Stimulated activated memory B cell treated with anti-CD40 and anti-IgM and Interleukin-4, amounts not matched to agents 10 μg/mL and 1 μg/mL and 100 μg/mL, for 72 hours (primary cell): ENCODE data around the gene ATP8B2.
"Not testable (repeated sequence)": the region's sequence is repeated elsewhere in the genome, so short reads cannot be mapped to it uniquely, and the experiment has no call there.

Source experiments
- ATAC-seq: fragments of 150-1000 bp; cut with Tn5 transposase; 2 replicates; pipeline ENCODE4 v1.10.0; 2021
- H3K27ac Mint-ChIP-seq: one replicate; pipeline ENCODE4 v1.8.0; 2022; ENCODE audit warnings: mild to moderate bottlenecking, mixed read lengths
- H3K27me3 Mint-ChIP-seq: one replicate; pipeline ENCODE4 v1.8.0; 2022; ENCODE audit warnings: mixed read lengths
- H3K36me3 Mint-ChIP-seq: one replicate; pipeline ENCODE4 v1.8.0; 2022; ENCODE audit warnings: mixed read lengths
- H3K4me1 Mint-ChIP-seq: one replicate; pipeline ENCODE4 v1.8.0; 2022; ENCODE audit warnings: mixed read lengths
- H3K4me3 Mint-ChIP-seq: one replicate; pipeline ENCODE4 v1.8.0; 2022; ENCODE audit warnings: mild to moderate bottlenecking, moderate library complexity, mixed read lengths
- H3K9me3 Mint-ChIP-seq: one replicate; pipeline ENCODE4 v1.8.0; 2022; ENCODE audit warnings: mixed read lengths

Gene ATP8B2

GRCh38 chr1:154313066-154313356, 12.3 kb upstream of the ATP8B2 start:
- Mint-ChIP-seq H3K9me3 (peaks cover 4% of the 10 kb centered on the region), H3K4me3 (no peak overlapping the region), H3K4me1 (no peaks in the 10 kb centered on the region), H3K36me3 (no peaks in the 10 kb centered on the region), H3K27ac (no peak overlapping the region), H3K27me3 (peaks cover 14% of the 10 kb centered on the region)
- ATAC-seq = no peak

GRCh38 chr1:154314226-154314625, 11.1 kb upstream of the ATP8B2 start:
- not testable (repeated sequence) for H3K27ac Mint-ChIP-seq, H3K9me3 Mint-ChIP-seq, H3K4me3 Mint-ChIP-seq, H3K4me1 Mint-ChIP-seq, H3K36me3 Mint-ChIP-seq, ATAC-seq
- H3K27me3 Mint-ChIP-seq = peaks cover 14% of the 10 kb centered on the region

GRCh38 chr1:154316704-154317103, 8.6 kb upstream of the ATP8B2 start:
- no peak for ATAC-seq
- peaks cover 23% of the 10 kb centered on the region for H3K27me3 Mint-ChIP-seq
- H3K36me3 Mint-ChIP-seq = no peaks in the 10 kb centered on the region
- H3K9me3 Mint-ChIP-seq = peaks cover 4% of the 10 kb centered on the region
- H3K4me1 Mint-ChIP-seq = no peaks in the 10 kb centered on the region
- H3K27ac Mint-ChIP-seq = no peak overlapping the region
- no peak overlapping the region for H3K4me3 Mint-ChIP-seq

DNA sequence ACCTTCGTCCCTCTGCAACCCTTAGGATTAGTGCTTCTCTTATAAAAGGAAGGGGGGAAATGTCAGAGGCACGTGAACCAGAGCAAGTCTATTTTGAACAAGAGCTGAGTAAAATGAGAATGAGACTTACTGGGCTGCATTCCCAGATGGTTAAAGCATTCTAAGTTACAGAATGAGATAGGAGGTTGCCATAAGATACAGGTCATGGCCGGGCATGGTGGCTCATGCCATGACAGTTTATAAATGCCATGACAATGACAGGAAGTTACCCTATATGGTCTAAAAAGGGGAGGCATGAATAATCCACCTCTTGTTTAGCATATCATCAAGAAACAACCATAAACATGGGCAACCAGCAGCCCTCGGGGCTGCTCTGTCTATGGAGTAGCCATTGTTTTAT, 6.9 kb upstream of the ATP8B2 start:
- peaks cover 4% of the 10 kb centered on the region for H3K9me3 Mint-ChIP-seq
- H3K4me1 Mint-ChIP-seq = no peaks in the 10 kb centered on the region
- ATAC-seq = no peak
- H3K27ac Mint-ChIP-seq = no peak overlapping the region
- no peak overlapping the region for H3K4me3 Mint-ChIP-seq
- H3K36me3 Mint-ChIP-seq = no peaks in the 10 kb centered on the region
- H3K27me3 Mint-ChIP-seq = peaks cover 23% of the 10 kb centered on the region

GRCh38 chr1:154320882-154321608, 4.3 kb upstream of the ATP8B2 start, which contains the start of gene AQP10:
AQP10 (plus strand) TSS chr1:154321093; CDS start chr1:154321156, 63 bp downstream.
- Mint-ChIP-seq H3K36me3 (no peaks in the 10 kb centered on the region), H3K4me3 (no peak within 1 kb of the TSS), H3K4me1 (peaks cover 12% of the 10 kb centered on the region), H3K9me3 (peaks cover 4% of the 10 kb centered on the region), H3K27me3 (peaks cover 23% of the 10 kb centered on the region), H3K27ac (no peak within 1 kb of the TSS)
- no peak for ATAC-seq

- H3K4me3 Mint-ChIP-seq, H3K36me3 Mint-ChIP-seq, H3K27ac Mint-ChIP-seq, H3K9me3 Mint-ChIP-seq, ATAC-seq: not testable (repeated sequence)
- Mint-ChIP-seq H3K4me1 (peaks cover 17% of the 10 kb centered on the region), H3K27me3 (peaks cover 23% of the 10 kb centered on the region)
These were observed 3.8 kb upstream of the ATP8B2 start for GRCh38 chr1:154321609-154321934.

DNA sequence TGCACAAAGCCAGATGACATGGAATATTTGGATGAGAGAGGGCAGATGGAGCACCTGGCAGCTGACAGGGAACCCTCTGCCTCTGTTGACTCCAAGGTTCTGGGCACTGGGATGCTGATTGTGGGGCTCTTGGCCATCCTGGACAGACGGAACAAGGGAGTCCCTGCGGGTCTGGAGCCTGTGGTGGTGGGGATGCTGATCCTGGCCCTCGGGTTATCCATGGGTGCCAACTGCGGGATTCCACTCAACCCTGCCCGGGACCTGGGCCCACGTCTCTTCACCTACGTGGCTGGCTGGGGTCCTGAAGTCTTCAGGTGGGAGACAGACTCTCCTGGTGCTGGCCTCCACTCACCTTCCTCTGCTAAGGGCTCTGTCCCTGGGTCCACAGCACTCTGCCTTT, 1.8 kb upstream of the ATP8B2 start:
- Mint-ChIP-seq H3K4me1 (peaks cover 35% of the 10 kb centered on the region), H3K36me3 (no peaks in the 10 kb centered on the region), H3K9me3 (no peaks in the 10 kb centered on the region), H3K27me3 (peaks cover 23% of the 10 kb centered on the region), H3K4me3 (no peak overlapping the region), H3K27ac (no peak overlapping the region)
- ATAC-seq = no peak

- no peaks in the 10 kb centered on the region for H3K36me3 Mint-ChIP-seq
- H3K27me3 Mint-ChIP-seq = peaks cover 23% of the 10 kb centered on the region
- peak overlapping the region; percentile 72 for H3K27ac Mint-ChIP-seq
- H3K4me1 Mint-ChIP-seq = peaks cover 39% of the 10 kb centered on the region
- H3K4me3 Mint-ChIP-seq = peak overlapping the region; percentile 97
- ATAC-seq = no peak
- H3K9me3 Mint-ChIP-seq = no peaks in the 10 kb centered on the region
These were observed 1.1 kb upstream of the ATP8B2 start for GRCh38 chr1:154324241-154324640.

DNA sequence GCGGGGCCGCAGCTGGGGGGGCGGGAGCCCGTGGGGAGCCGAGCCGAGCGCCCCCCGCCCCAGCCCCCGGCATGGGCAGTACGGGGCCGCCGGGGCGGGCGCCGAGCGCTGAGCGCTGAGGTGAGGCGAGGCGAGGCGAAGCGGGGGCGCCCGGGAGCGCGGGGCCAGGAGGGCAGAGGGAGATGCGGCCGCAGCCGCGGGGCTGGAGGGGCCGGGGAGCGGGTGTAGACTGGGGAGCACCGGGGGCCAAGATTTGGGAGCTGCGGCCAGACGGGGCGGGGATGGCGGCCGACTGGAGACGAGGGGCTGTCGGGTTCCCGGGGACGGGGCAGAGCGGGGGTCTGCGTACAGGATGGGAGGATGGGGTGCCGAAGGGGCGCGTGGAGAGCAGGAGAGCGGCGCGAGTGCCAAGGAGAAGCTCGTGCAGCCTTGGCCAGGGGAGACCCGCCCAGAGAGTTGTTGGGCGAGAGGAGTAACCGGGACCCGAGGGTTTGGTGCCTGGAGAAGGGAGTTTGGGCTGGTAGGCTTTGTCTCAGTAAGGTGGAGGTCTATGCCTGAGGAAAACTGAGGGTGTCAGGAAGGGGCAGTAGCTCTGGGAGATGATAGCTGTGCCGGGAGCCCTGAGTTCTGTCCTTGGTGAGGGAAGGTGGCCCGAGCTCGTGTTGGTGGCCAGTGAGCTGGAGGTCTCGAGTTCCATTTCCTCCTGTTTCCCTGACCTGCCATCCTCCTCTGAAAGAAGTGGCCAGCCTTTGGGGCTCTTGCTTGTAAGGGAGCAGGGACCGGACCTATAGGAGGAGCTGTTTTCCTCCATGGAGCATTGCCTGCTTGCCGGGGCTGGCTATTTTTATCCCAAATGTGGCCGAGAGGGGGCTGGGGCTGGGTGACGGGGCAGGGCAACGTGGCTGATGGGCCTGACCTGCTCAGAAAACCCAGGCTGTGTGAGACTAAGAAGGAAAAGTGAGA, 539 bp downstream of the ATP8B2 start:
- Mint-ChIP-seq H3K27ac (peak overlapping the region; percentile 72), H3K4me1 (peaks cover 55% of the 10 kb centered on the region), H3K4me3 (peak overlapping the region; percentile 97), H3K36me3 (no peaks in the 10 kb centered on the region), H3K27me3 (peaks cover 22% of the 10 kb centered on the region), H3K9me3 (no peaks in the 10 kb centered on the region)
- ATAC-seq = peak; percentile 54

- Mint-ChIP-seq H3K36me3 (peaks cover 2% of the 10 kb centered on the region), H3K4me3 (peak overlapping the region; percentile 97), H3K9me3 (no peaks in the 10 kb centered on the region), H3K27ac (peak overlapping the region; percentile 72), H3K4me1 (peaks cover 56% of the 10 kb centered on the region), H3K27me3 (peaks cover 12% of the 10 kb centered on the region)
- no peak for ATAC-seq
These were observed 1.5 kb downstream of the ATP8B2 start for GRCh38 chr1:154326546-154327465.

DNA sequence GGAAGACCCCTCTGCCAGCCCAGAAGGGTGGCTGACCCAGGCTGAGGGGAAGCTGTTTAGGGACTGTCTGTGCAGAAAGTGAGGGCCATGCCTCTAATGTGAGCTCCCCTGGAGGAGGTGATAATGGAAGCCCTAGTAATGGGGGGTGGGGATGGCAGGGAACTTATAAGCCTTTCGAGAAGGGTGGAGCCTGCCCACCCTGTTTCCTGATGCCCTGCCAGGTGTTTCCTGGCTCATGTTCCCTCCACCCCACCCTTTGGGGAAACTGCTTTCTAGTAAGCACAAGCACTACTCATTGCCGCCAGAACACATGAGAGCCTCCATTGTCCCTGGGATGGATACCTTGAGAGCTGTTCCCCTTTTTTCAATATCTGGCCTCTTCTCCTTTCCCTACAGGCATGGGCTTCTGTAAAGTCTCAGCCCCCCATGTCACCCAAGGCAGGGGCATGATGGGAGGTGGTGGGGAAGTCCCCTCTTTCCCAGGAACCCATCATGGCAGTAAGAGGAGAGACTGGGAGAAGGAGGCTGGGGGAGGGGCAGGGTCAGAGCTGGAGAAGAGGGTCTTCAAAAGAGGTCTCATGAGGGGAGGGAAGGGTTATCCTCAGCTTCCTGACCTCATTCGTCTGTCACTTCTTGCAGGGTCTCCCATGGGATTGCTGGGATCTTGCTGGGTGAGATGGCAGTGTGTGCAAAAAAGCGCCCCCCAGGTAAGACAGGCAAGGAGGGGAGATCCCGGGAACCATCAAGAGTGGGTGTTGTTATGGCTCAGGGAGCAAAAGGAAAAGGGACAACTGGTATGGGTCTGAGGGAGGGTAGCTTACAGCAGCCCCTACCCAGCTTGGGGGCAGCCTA, 2.4 kb downstream of the ATP8B2 start:
- ATAC-seq = no peak
- H3K4me3 Mint-ChIP-seq = peak overlapping the region; percentile 78
- H3K27me3 Mint-ChIP-seq = peaks cover 3% of the 10 kb centered on the region
- H3K4me1 Mint-ChIP-seq = peaks cover 56% of the 10 kb centered on the region
- peaks cover 11% of the 10 kb centered on the region for H3K36me3 Mint-ChIP-seq
- H3K27ac Mint-ChIP-seq = peak overlapping the region; percentile 21
- no peaks in the 10 kb centered on the region for H3K9me3 Mint-ChIP-seq

- peaks cover 17% of the 10 kb centered on the region for H3K36me3 Mint-ChIP-seq
- no peaks in the 10 kb centered on the region for H3K9me3 Mint-ChIP-seq
- no peaks in the 10 kb centered on the region for H3K27me3 Mint-ChIP-seq
- peak; percentile 75 for ATAC-seq
- H3K27ac Mint-ChIP-seq = no peak overlapping the region
- H3K4me1 Mint-ChIP-seq = peaks cover 56% of the 10 kb centered on the region
- H3K4me3 Mint-ChIP-seq = peak overlapping the region; percentile 78
These were observed 3.2 kb downstream of the ATP8B2 start for GRCh38 chr1:154328318-154329151.

- ATAC-seq = no peak
- Mint-ChIP-seq H3K9me3 (no peaks in the 10 kb centered on the region), H3K4me1 (peaks cover 55% of the 10 kb centered on the region), H3K4me3 (peak overlapping the region; percentile 63), H3K27me3 (no peaks in the 10 kb centered on the region), H3K27ac (no peak overlapping the region), H3K36me3 (peaks cover 23% of the 10 kb centered on the region)
These were observed 3.8 kb downstream of the ATP8B2 start for GRCh38 chr1:154329152-154329521.
